HepG2 (cell line): ENCODE results near the gene MLST8. TPM values are rescaled to one million over a fixed set of nuclear protein-coding genes. Genes with fewer than 3 reads are reported as not detected.

Experiments
- BATF2 ChIP-seq: sonication (generic); formaldehyde crosslinking; IDR thresholded peaks from 2 replicates; pipeline ENCODE4 v1.8.0; 2022; ENCODE audit warnings: mild to moderate bottlenecking, missing genetic modification reagents, moderate library complexity
- CAMTA2 ChIP-seq: sonication (generic); formaldehyde crosslinking; IDR thresholded peaks from 2 replicates; pipeline ENCODE4 v1.4.0; 2020; ENCODE audit warnings: mild to moderate bottlenecking, missing genetic modification reagents, borderline replicate concordance
- GABPB1 ChIP-seq: IDR thresholded peaks from 2 replicates; pipeline ENCODE4 v1.6.1; 2016; ENCODE audit warnings: mild to moderate bottlenecking, missing genetic modification reagents, moderate library complexity, missing compliant biosample characterization
- GMEB2 ChIP-seq: IDR thresholded peaks from 2 replicates; pipeline ENCODE4 v1.6.1; 2016; ENCODE audit warnings: missing biosample characterization, missing genetic modification reagents, low read depth
- GRHL1 ChIP-seq: sonication (generic); formaldehyde crosslinking; conservative IDR thresholded peaks from 2 replicates; pipeline ENCODE4 v1.8.0; 2022; ENCODE audit warnings: missing genetic modification reagents
- HMG20A ChIP-seq: IDR thresholded peaks from 2 replicates; pipeline ENCODE4 v1.6.1; 2016; ENCODE audit warnings: borderline replicate concordance
- HNF4A ChIP-seq: sonication (generic); formaldehyde crosslinking; IDR thresholded peaks from 2 replicates; pipeline ENCODE4 v1.4.0; 2020; ENCODE audit warnings: missing genetic modification reagents
- IKZF4 ChIP-seq: sonication (generic); formaldehyde crosslinking; IDR thresholded peaks from 2 replicates; pipeline ENCODE4 v1.5.1; 2020; ENCODE audit warnings: borderline replicate concordance, mild to moderate bottlenecking, low read depth, missing genetic modification reagents; ENCODE audit errors: not compliant biosample characterization
- KLF16 ChIP-seq, 2 experiments: sonication (generic) in 1 of 2; formaldehyde crosslinking in 1 of 2; IDR thresholded peaks; 2 replicates each; pipeline versions ENCODE4 v1.6.1 to v1.8.0; 2016 to 2023; ENCODE audit warnings: missing genetic modification reagents in 2 of 2, missing compliant biosample characterization in 1 of 2
- MED1 ChIP-seq: sonication (generic); formaldehyde crosslinking; IDR thresholded peaks from 2 replicates; pipeline ENCODE4 v1.4.0; 2020; ENCODE audit warnings: missing genetic modification reagents
- MTA1 ChIP-seq: sonication (generic); formaldehyde crosslinking; IDR thresholded peaks from 2 replicates; pipeline ENCODE4 v1.4.0; 2020; ENCODE audit warnings: missing genetic modification reagents, mild to moderate bottlenecking, borderline replicate concordance
- NFE2 ChIP-seq: sonication (generic); formaldehyde crosslinking; IDR thresholded peaks from 2 replicates; pipeline ENCODE4 v1.4.0; 2020; ENCODE audit warnings: missing genetic modification reagents
- NR2F1 ChIP-seq, 2 experiments: fragments of 450-650 bp in 1 of 2; formaldehyde crosslinking in 1 of 2; IDR thresholded peaks; 2 replicates each; pipeline versions ENCODE4 v1.5.0 to v1.6.1; 2016 to 2020; ENCODE audit warnings: mild to moderate bottlenecking in 1 of 2, missing compliant biosample characterization in 1 of 2, missing genetic modification reagents in 1 of 2, moderate library complexity in 1 of 2
- NRL ChIP-seq: sonication (generic); formaldehyde crosslinking; IDR thresholded peaks from 2 replicates; pipeline ENCODE4 v1.5.0; 2020; ENCODE audit warnings: missing genetic modification reagents, mild to moderate bottlenecking, moderate library complexity, borderline replicate concordance
- PTBP1 ChIP-seq: fragments of 200-400 bp; formaldehyde crosslinking; IDR thresholded peaks from 2 replicates; pipeline ENCODE4 v1.6.1; 2018; ENCODE audit warnings: low read length, low read depth; ENCODE audit not compliant: poor library complexity, severe bottlenecking
- SALL1 ChIP-seq: sonication (generic); formaldehyde crosslinking; IDR thresholded peaks from 2 replicates; pipeline ENCODE4 v1.8.0; 2022; ENCODE audit warnings: mild to moderate bottlenecking, missing genetic modification reagents
- SALL2 ChIP-seq: sonication (generic); formaldehyde crosslinking; IDR thresholded peaks from 2 replicates; pipeline ENCODE4 v1.8.1; 2023; ENCODE audit warnings: mild to moderate bottlenecking, missing genetic modification reagents, inconsistent platforms
- SIX4 ChIP-seq: sonication (generic); formaldehyde crosslinking; IDR thresholded peaks from 2 replicates; pipeline ENCODE4 v1.4.0; 2020; ENCODE audit warnings: missing genetic modification reagents
- TFAP4 ChIP-seq: sonication (generic); IDR thresholded peaks from 2 replicates; pipeline ENCODE4 v1.6.1; 2016; ENCODE audit warnings: low read depth, borderline replicate concordance
- TFE3 ChIP-seq: IDR thresholded peaks from 2 replicates; pipeline ENCODE4 v1.6.1; 2016
- ZBTB20 ChIP-seq: sonication (generic); formaldehyde crosslinking; IDR thresholded peaks from 2 replicates; pipeline ENCODE4 v1.8.1; 2023; ENCODE audit warnings: missing genetic modification reagents, low read depth, mild to moderate bottlenecking, borderline replicate concordance
- ZNF432 ChIP-seq: sonication (generic); formaldehyde crosslinking; IDR thresholded peaks from 2 replicates; pipeline ENCODE4 v1.5.0; 2020; ENCODE audit warnings: missing genetic modification reagents, mild to moderate bottlenecking, borderline replicate concordance
- ZNF614 ChIP-seq: IDR thresholded peaks from 2 replicates; pipeline ENCODE4 v1.6.1; 2018; ENCODE audit warnings: missing biosample characterization, missing genetic modification reagents, inconsistent platforms, borderline replicate concordance
- ZNF615 ChIP-seq: sonication (generic); formaldehyde crosslinking; IDR thresholded peaks from 2 replicates; pipeline ENCODE4 v1.5.0; 2020; ENCODE audit warnings: mild to moderate bottlenecking, missing genetic modification reagents, borderline replicate concordance
- polyA plus RNA-seq, 8 experiments: library from polyadenylated mRNA; depleted of rRNA in 3 of 8; stranded (reverse) in 7 of 8; unstranded in 1 of 8; fragments of >200 nt; fragmentation: Illumina TruSeq in 4 of 8; extraction: Trizol in 4 of 8; gene quantifications; 2 replicates each; pipeline versions ENCODE4 v1.2.1 to v1.2.3, GENCODE V29; 2011 to 2016; ENCODE audit warnings: low read depth in 4 of 8, missing spikeins in 1 of 8, mixed read lengths in 1 of 8; ENCODE audit not compliant: insufficient read depth in 1 of 8
- total RNA-seq, 5 experiments: library from RNA; depleted of rRNA; stranded (reverse); fragments of >200 nt; fragmentation: Illumina TruSeq; extraction: Trizol; gene quantifications; 2 replicates each; pipeline ENCODE4 v1.2.3, GENCODE V29; 2016; ENCODE audit warnings: low read depth in 1 of 5

Gene MLST8
- total and polyA plus RNA-seq, 2 of the 13 experiments (the other 11 are each of a cell fraction or from before 2014, with no cell fraction given), result 30.8 to 72.7 TPM

- TF ChIP-seq TFAP4 (peak; percentile 73; the same call in 1 of the 2 replicates), ZBTB20 (CRISPR knock-in tag) (no peak), MTA1 (CRISPR knock-in tag) (peak; percentile 75; the same call in 1 of the 2 replicates), HMG20A (CRISPR knock-in tag) (peak; percentile 88), NRL (no peak; the same call in 1 of the 2 replicates), PTBP1 (no peak), BATF2 (CRISPR knock-in tag) (no peak), GABPB1 (CRISPR knock-in tag) (no peak), KLF16 (CRISPR knock-in tag; IDR thresholded peaks at IDR 0.05) (peak in 1 of 2 experiments; percentile 29; a peak in 1 of 4 replicates), TFE3 (CRISPR knock-in tag) (peak; percentile 29; the same call in 1 of the 2 replicates), MED1 (CRISPR knock-in tag) (peak; percentile 36), HNF4A (peak; percentile 64), NFE2 (CRISPR knock-in tag) (no peak), IKZF4 (CRISPR knock-in tag) (no peak), ZNF615 (CRISPR knock-in tag) (no peak), CAMTA2 (CRISPR knock-in tag) (no peak), GMEB2 (CRISPR knock-in tag) (no peak), SIX4 (CRISPR knock-in tag) (0 out of 2 replicates have a peak, but pooled peaks have one; percentile 13), ZNF432 (no peak), GRHL1 (CRISPR knock-in tag) (no peak), ZNF614 (CRISPR knock-in tag) (0 out of 2 replicates have a peak, but pooled peaks have one; percentile 39), NR2F1 (CRISPR knock-in tag; IDR thresholded peaks at IDR 0.05) (peak; percentile 79 to 80), SALL2 (CRISPR knock-in tag) (no peak), SALL1 (peak; percentile 79)
Observed at GRCh38 chr16:2226245-2226793, 21.1 kb downstream of the MLST8 start (continued).
